AG04449 (cell line): ENCODE data around the gene AGBL2.
"Not testable (repeated sequence)": the region's sequence is repeated elsewhere in the genome, so short reads cannot be mapped to it uniquely, and the experiment has no call there.

Experiments
- CTCF ChIA-PET: fragments of 350-600 bp; formaldehyde crosslinking; extraction: SDS; loops from one replicate; lab custom pipeline; 2021; ENCODE audit warnings: antibody characterized with exemption; lab: Yijun Ruan, JAX
- POLR2A ChIA-PET: fragments of 400-600, 350-600 bp; formaldehyde crosslinking; extraction: SDS; loops from one replicate; lab custom pipeline; 2020; ENCODE audit warnings: antibody characterized with exemption, inconsistent platforms; lab: Yijun Ruan, JAX
- DNase-seq: peaks from one replicate; pipeline ENCODE4 v3.0.0-alpha.2; 2010; ENCODE audit warnings: low read depth, low spot score
- H3K4me3 ChIP-seq: 2 replicates; pipeline ENCODE4 v1.5.1; 2011; ENCODE audit warnings: low read depth, mild to moderate bottlenecking, control low read depth, low read length
- CTCF ChIP-seq: IDR thresholded peaks from one replicate; pipeline ENCODE4 v1.5.1; 2011; ENCODE audit warnings: mild to moderate bottlenecking, moderate library complexity, low read length, control low read depth, inconsistent platforms; ENCODE audit not compliant: insufficient read depth; ENCODE audit errors: missing control alignments

AGBL2 gene

GRCh38 chr11:47705721-47706120 lies 9.4 kb downstream of the AGBL2 start:
- H3K4me3 ChIP-seq: no peak overlapping the region
- DNase-seq: no peak
- ChIA-PET CTCF (no interaction called here), POLR2A (no interaction called here)
- TF ChIP-seq CTCF: no peak

GRCh38 chr11:47691979-47692378 lies 23.2 kb downstream of the AGBL2 start:
- H3K4me3 ChIP-seq: no peak overlapping the region
- TF ChIP-seq CTCF: no peak
- no peak for DNase-seq
- ChIA-PET POLR2A (no interaction called here), CTCF (interaction anchor here (0.9 kb wide), 1 partner anchor 13 kb away, joined by 3 read pairs; no protein-coding TSS in a partner anchor)

- no peak for TF ChIP-seq CTCF
- no peak for DNase-seq
- POLR2A ChIA-PET: no interaction called here
- H3K4me3 ChIP-seq: no peak overlapping the region
- CTCF ChIA-PET: no interaction called here
Observed at GRCh38 chr11:47689480-47689879, 25.7 kb downstream of the AGBL2 start.

- no peak for TF ChIP-seq CTCF
- ChIA-PET CTCF (no interaction called here), POLR2A (no interaction called here)
- H3K4me3 ChIP-seq: no peak overlapping the region
- DNase-seq: no peak
Observed at GRCh38 chr11:47688991-47689390, 26.2 kb downstream of the AGBL2 start.

- CTCF ChIA-PET: no interaction called here
- POLR2A ChIA-PET: no interaction called here
- no peak overlapping the region for H3K4me3 ChIP-seq
Observed at GRCh38 chr11:47688111-47688510, 27.1 kb downstream of the AGBL2 start.

GRCh38 chr11:47686704-47687103 lies 28.5 kb downstream of the AGBL2 start:
- H3K4me3 ChIP-seq, DNase-seq, POLR2A ChIA-PET, CTCF ChIA-PET: not testable (repeated sequence)

More at GRCh38 chr11:47688111-47688510, 27.1 kb downstream of the AGBL2 start:
- DNase-seq: no peak
- TF ChIP-seq CTCF: no peak

GRCh38 chr11:47686151-47686550 lies 29.0 kb downstream of the AGBL2 start:
- POLR2A ChIA-PET: no interaction called here

More at GRCh38 chr11:47686151-47686550, 29.0 kb downstream of the AGBL2 start:
- H3K4me3 ChIP-seq: no peak overlapping the region
- TF ChIP-seq CTCF: no peak
- no peak for DNase-seq
- CTCF ChIA-PET: no interaction called here
